BJ (cell line): ENCODE measurements around the gene CCL1. TPM values are rescaled to one million over a fixed set of nuclear protein-coding genes. Genes with fewer than 3 reads are reported as not detected.

Experiments used
- CTCF ChIA-PET: fragments of 350-600 bp; formaldehyde crosslinking; extraction: SDS; loops from one replicate; lab custom pipeline; 2021; ENCODE audit warnings: antibody characterized with exemption, inconsistent platforms; lab: Yijun Ruan, JAX
- POLR2A ChIA-PET: fragments of 300-600 bp; sonication (Branson Sonifier 250); formaldehyde crosslinking; extraction: SDS; loops from one replicate; lab custom pipeline; 2021; ENCODE audit warnings: antibody characterized with exemption; lab: Charles Lee
- DNase-seq: peaks from one replicate; pipeline ENCODE4 v3.0.0-alpha.2; 2011; ENCODE audit warnings: low read depth
- H3K27me3 ChIP-seq: 2 replicates; pipeline ENCODE4 v1.6.0; 2011; ENCODE audit warnings: low read length; ENCODE audit not compliant: control insufficient read depth, insufficient read depth
- H3K36me3 ChIP-seq: 2 replicates; pipeline ENCODE4 v1.5.1; 2011; ENCODE audit warnings: low read length; ENCODE audit not compliant: control insufficient read depth, insufficient read depth
- H3K4me3 ChIP-seq: 2 replicates; pipeline ENCODE4 v1.5.1; 2011; ENCODE audit warnings: low read depth, mild to moderate bottlenecking, control low read depth, low read length
- polyA plus RNA-seq: library from polyadenylated mRNA; depleted of rRNA; stranded (reverse); fragments of >200 nt; gene quantifications from 2 replicates; pipeline ENCODE4 v1.2.3, GENCODE V29; 2011
- TF ChIP-seq, protein P1 (sequence below): IDR thresholded peaks from 2 replicates; pipeline ENCODE4 v1.5.1; 2011; ENCODE audit warnings: low read depth, mild to moderate bottlenecking, control low read depth, inconsistent platforms, low read length, moderate library complexity; ENCODE audit not compliant: insufficient read depth

Gene CCL1
- polyA plus RNA-seq, 1 experiment: not detected

GRCh38 chr17:34351096-34351495, 11.9 kb downstream of the CCL1 start:
- Histone ChIP-seq H3K27me3 (no peaks in the 10 kb centered on the region), H3K36me3 (no peaks in the 10 kb centered on the region), H3K4me3 (no peak overlapping the region)
- ChIA-PET POLR2A (no interaction called here), CTCF (interaction anchor here (1.5 to 2.4 kb wide), 3 partner anchors 10 to 151 kb away, joined by 3 to 14 read pairs (median 12); no protein-coding TSS in a partner anchor)
- DNase-seq: no peak
- TF ChIP-seq, protein P1, sequence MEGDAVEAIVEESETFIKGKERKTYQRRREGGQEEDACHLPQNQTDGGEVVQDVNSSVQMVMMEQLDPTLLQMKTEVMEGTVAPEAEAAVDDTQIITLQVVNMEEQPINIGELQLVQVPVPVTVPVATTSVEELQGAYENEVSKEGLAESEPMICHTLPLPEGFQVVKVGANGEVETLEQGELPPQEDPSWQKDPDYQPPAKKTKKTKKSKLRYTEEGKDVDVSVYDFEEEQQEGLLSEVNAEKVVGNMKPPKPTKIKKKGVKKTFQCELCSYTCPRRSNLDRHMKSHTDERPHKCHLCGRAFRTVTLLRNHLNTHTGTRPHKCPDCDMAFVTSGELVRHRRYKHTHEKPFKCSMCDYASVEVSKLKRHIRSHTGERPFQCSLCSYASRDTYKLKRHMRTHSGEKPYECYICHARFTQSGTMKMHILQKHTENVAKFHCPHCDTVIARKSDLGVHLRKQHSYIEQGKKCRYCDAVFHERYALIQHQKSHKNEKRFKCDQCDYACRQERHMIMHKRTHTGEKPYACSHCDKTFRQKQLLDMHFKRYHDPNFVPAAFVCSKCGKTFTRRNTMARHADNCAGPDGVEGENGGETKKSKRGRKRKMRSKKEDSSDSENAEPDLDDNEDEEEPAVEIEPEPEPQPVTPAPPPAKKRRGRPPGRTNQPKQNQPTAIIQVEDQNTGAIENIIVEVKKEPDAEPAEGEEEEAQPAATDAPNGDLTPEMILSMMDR: no peak

- H3K36me3 ChIP-seq: no peaks in the 10 kb centered on the region
- no peak overlapping the region for H3K4me3 ChIP-seq
- ChIA-PET CTCF (interaction anchor here (0.9 to 2.4 kb wide), 4 partner anchors 10 to 149 kb away, joined by 3 to 14 read pairs (median 8); no protein-coding TSS in a partner anchor), POLR2A (no interaction called here)
- DNase-seq: no peak
- TF ChIP-seq, protein P1: no peak
- no peaks in the 10 kb centered on the region for H3K27me3 ChIP-seq
Measured at GRCh38 chr17:34349751-34350150, 13.3 kb downstream of the CCL1 start.

DNA sequence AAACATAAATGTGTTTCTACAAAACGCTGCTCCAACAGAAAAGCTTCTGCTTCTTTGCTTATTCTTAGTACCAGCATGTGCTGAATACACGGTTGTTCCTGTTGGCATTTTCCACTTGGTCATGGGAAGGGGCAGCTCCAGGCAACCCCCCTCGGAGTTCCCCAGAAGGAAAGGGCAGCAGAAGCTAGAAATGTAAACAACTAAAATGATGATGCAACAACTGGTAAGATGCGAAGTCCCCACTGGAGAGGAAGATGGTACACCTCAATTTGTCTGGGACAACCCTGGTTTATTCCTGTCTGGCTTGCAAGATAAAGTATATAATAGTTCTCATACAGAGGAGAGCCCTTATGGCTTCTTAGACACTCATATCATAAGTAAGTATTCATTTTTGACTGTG, 16.0 kb downstream of the CCL1 start:
- Histone ChIP-seq H3K27me3 (peaks cover 2% of the 10 kb centered on the region; the same call in 1 of the 2 replicates), H3K4me3 (no peak overlapping the region), H3K36me3 (no peaks in the 10 kb centered on the region)
- ChIA-PET POLR2A (no interaction called here), CTCF (interaction anchor here (2.1 kb wide), 1 partner anchor 14 kb away, joined by 5 read pairs; no protein-coding TSS in a partner anchor)
- TF ChIP-seq, protein P1: no peak
- DNase-seq: no peak

DNA sequence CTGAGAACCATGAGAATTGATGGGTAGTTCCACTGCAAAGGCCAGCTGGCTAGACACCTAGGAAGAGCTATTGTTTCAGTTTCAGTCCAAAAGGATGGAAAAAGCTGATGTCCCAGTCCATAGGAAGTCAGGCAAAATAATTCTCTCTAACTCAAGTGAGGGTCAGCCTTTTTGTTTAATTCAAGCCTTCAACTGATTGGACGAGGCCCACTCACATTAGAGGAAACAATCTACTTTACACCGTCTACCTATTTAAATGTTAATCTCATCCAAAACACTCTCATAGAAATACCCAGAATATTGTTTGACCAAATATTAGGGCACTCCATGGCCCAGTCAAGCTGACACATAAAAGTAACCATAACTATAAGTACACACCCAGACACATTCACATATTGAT, 21.1 kb downstream of the CCL1 start:
- POLR2A ChIA-PET: no interaction called here
- DNase-seq: no peak
- no peaks in the 10 kb centered on the region for H3K36me3 ChIP-seq
- no peak overlapping the region for H3K4me3 ChIP-seq
- TF ChIP-seq, protein P1: no peak
- CTCF ChIA-PET: no interaction called here
- H3K27me3 ChIP-seq: peaks cover 3% of the 10 kb centered on the region

DNA sequence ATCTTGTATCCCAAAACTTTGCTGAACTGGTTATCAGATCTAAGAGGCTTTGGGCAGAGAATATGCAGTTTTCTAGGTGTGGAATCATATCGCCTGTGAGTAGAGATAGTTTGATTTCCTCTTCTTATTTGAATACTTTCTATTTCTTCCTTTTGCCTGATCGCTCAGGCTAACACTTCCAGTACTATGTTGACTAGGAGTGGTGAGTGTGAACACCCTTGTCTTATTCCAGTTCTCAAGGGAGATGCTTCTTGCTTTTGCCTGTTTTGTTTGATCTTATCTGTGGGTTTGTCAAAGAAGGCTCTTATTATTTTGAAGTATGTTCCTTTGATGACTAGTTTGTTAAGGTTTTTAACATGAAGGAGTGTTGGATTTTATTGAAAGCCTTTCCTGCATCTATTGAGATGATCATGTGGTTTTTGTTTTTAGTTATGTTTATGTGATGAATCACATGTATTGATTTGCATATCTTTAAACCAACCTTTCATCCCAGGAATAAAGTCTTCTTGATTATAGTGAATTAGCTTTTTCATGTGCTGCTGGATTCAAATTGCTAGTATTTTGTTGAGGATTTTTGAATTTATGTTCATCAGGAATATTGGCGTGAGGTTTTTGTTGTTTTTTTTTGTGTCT, 23.8 kb downstream of the CCL1 start:
- peaks cover 3% of the 10 kb centered on the region for H3K27me3 ChIP-seq
- ChIA-PET POLR2A (no interaction called here), CTCF (interaction anchor here (1.3 to 1.6 kb wide), 3 partner anchors 16 to 22 kb away, joined by 3 to 5 read pairs (median 5); no protein-coding TSS in a partner anchor)
- H3K4me3 ChIP-seq: no peak overlapping the region
- DNase-seq: no peak
- TF ChIP-seq, protein P1: no peak
- H3K36me3 ChIP-seq: no peaks in the 10 kb centered on the region
